ENCODE measurements around the gene HINT3.

DNA sequence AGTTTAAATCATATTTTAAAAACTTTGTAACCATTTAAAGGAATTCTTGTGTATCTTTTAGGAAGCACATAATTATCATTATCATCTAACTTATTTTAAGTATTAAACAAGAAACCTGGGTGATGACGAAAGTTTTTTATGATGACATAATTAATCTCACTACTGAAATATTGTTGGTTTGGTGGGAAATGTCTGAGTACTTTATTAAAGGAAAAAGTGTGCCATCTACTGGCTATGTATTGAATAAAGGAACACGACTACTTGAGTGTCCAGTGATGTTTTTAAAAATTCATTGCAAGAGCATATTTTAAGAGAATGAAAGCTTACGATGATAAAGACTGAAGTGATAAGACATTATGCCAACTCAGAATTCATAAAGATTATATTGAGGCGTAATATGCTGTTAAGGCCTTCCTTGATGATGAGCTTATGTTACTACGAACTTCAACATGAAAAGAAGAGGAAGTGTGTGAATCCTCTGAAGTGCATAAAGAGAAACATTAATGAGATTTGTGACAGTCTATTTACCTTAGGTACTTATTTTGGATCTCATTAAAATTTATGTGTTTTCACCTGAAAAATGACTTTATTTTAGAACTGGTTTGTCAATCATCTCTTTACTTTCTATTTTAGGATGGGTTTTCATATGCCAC is 17.8 kb downstream of the HINT3 start:
- TF ChIP-seq, protein P1, sequence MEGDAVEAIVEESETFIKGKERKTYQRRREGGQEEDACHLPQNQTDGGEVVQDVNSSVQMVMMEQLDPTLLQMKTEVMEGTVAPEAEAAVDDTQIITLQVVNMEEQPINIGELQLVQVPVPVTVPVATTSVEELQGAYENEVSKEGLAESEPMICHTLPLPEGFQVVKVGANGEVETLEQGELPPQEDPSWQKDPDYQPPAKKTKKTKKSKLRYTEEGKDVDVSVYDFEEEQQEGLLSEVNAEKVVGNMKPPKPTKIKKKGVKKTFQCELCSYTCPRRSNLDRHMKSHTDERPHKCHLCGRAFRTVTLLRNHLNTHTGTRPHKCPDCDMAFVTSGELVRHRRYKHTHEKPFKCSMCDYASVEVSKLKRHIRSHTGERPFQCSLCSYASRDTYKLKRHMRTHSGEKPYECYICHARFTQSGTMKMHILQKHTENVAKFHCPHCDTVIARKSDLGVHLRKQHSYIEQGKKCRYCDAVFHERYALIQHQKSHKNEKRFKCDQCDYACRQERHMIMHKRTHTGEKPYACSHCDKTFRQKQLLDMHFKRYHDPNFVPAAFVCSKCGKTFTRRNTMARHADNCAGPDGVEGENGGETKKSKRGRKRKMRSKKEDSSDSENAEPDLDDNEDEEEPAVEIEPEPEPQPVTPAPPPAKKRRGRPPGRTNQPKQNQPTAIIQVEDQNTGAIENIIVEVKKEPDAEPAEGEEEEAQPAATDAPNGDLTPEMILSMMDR (IDR thresholded peaks at IDR 0.05; ENCODE audit: insufficient read depth, low read depth, low read length): peak; percentile 61
- TF ChIP-seq EZH2 (IDR thresholded peaks at IDR 0.05; ENCODE audit: insufficient read depth, low read length): no peak

Measured in astrocyte (in vitro differentiated cells and primary cell).